HG02885 (cell line): Measurements from ENCODE around the gene POLR2I.
A peak's percentile ranks its signal among the peaks of the same experiment; 100 is the strongest.
"Not testable (repeated sequence)": the region's sequence is repeated elsewhere in the genome, so short reads cannot be mapped to it uniquely, and the experiment has no call there.

ENCODE experiments used
- ATAC-seq: cut with Tn5 transposase; IDR thresholded peaks from one replicate; pipeline ENCODE4 v1.9.1; 2021; ENCODE audit warnings: mild to moderate bottlenecking; ENCODE audit not compliant: unreplicated experiment, poor library complexity

POLR2I gene

GRCh38 chr19:36136964-36137686, 22.4 kb upstream of the POLR2I start:
- no peak for ATAC-seq

- ATAC-seq, result not testable (repeated sequence)
Measured at GRCh38 chr19:36134867-36135266, 20.2 kb upstream of the POLR2I start.

- ATAC-seq, result not testable (repeated sequence)
Measured at GRCh38 chr19:36131221-36131620, 16.5 kb upstream of the POLR2I start.

GRCh38 chr19:36128392-36128736, 13.7 kb upstream of the POLR2I start:
- ATAC-seq, result no peak

- ATAC-seq, result no peak
Measured at GRCh38 chr19:36125557-36125956, 10.9 kb upstream of the POLR2I start.

- ATAC-seq, result no peak
Measured at GRCh38 chr19:36121486-36122124, 6.9 kb upstream of the POLR2I start.

- no peak for ATAC-seq
Measured at GRCh38 chr19:36120984-36121358, 6.3 kb upstream of the POLR2I start.

- no peak for ATAC-seq
Measured at GRCh38 chr19:36120092-36120983, 5.7 kb upstream of the POLR2I start.

GRCh38 chr19:36116344-36116637, 1.6 kb upstream of the POLR2I start:
- no peak for ATAC-seq

GRCh38 chr19:36115453-36116343, 1.0 kb upstream of the POLR2I start, which contains the start of gene TBCB:
TBCB (plus strand) TSS chr19:36115468; CDS start chr19:36115561, 93 bp downstream.
- ATAC-seq, result peak; percentile 44

- ATAC-seq, result no peak
Measured at GRCh38 chr19:36113894-36114720, 568 bp downstream of the POLR2I start.

GRCh38 chr19:36113425-36113824, 1.2 kb downstream of the POLR2I start:
- no peak for ATAC-seq

- no peak for ATAC-seq
Measured at GRCh38 chr19:36112678-36113077, 2.0 kb downstream of the POLR2I start.

GRCh38 chr19:36111200-36111539, 3.5 kb downstream of the POLR2I start:
- no peak for ATAC-seq

GRCh38 chr19:36110487-36111199, 4.0 kb downstream of the POLR2I start, which contains the start of gene OVOL3:
OVOL3 (plus strand) TSS chr19:36111143; CDS start chr19:36111203, 60 bp downstream.
- ATAC-seq, result no peak

GRCh38 chr19:36108684-36109083, 6.0 kb downstream of the POLR2I start:
- ATAC-seq, result no peak

GRCh38 chr19:36106991-36107390, 7.7 kb downstream of the POLR2I start:
- ATAC-seq, result no peak

GRCh38 chr19:36106441-36106840, 8.2 kb downstream of the POLR2I start:
- ATAC-seq, result no peak
